WI38 (cell line): ENCODE measurements around the gene CLEC19A.

Source experiments
- H3K4me3 ChIP-seq: 2 replicates; pipeline ENCODE4 v1.5.1; 2011; ENCODE audit warnings: low read depth, mild to moderate bottlenecking, control low read depth, low read length
- TF ChIP-seq, protein P1 (sequence below): IDR thresholded peaks from 2 replicates; pipeline ENCODE4 v1.5.1; 2012; ENCODE audit warnings: low read depth, mild to moderate bottlenecking, control low read depth, low read length

Gene CLEC19A

DNA sequence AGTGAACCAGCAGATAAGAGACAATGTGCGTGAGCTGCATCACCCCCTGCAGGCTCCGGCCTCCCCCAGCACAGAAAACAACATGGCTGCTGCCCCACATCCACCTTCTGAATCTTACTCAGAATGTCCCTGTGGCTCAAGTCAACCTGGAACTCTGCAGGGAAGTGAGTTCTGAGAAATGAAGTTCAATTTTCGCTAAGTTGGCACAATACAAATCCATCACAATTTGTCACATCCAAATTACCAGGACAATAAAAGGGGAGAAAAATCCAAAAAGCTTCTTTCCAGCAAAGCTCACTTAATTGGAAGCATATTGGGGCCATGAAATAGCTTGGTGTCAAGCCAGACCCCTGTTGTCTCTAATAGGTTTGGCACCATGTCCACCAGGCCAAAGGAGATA lies 38.1 kb downstream of the CLEC19A start:
- TF ChIP-seq, protein P1, sequence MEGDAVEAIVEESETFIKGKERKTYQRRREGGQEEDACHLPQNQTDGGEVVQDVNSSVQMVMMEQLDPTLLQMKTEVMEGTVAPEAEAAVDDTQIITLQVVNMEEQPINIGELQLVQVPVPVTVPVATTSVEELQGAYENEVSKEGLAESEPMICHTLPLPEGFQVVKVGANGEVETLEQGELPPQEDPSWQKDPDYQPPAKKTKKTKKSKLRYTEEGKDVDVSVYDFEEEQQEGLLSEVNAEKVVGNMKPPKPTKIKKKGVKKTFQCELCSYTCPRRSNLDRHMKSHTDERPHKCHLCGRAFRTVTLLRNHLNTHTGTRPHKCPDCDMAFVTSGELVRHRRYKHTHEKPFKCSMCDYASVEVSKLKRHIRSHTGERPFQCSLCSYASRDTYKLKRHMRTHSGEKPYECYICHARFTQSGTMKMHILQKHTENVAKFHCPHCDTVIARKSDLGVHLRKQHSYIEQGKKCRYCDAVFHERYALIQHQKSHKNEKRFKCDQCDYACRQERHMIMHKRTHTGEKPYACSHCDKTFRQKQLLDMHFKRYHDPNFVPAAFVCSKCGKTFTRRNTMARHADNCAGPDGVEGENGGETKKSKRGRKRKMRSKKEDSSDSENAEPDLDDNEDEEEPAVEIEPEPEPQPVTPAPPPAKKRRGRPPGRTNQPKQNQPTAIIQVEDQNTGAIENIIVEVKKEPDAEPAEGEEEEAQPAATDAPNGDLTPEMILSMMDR, result no peak
- no peak overlapping the region for H3K4me3 ChIP-seq

DNA sequence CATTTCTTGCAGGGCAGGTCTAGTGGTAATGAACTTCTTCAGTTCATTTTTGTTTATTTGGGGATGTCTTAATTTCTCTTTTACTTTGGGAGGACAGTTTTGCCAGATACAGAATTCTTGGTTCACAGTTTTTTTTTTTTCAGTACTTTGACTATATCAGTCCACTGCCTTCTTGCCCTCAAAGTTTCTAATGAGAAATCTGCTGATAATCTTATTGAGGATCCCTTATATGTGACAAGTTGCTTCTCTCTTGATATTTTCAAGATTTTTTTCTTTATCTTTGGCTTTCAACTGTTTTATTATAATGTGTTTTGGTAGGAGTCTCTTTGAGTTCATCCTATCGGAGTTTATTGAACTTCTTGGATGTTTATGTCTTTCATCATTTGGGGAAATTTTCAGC lies 42.8 kb downstream of the CLEC19A start:
- H3K4me3 ChIP-seq, result no peak overlapping the region
- TF ChIP-seq, protein P1, result no peak

DNA sequence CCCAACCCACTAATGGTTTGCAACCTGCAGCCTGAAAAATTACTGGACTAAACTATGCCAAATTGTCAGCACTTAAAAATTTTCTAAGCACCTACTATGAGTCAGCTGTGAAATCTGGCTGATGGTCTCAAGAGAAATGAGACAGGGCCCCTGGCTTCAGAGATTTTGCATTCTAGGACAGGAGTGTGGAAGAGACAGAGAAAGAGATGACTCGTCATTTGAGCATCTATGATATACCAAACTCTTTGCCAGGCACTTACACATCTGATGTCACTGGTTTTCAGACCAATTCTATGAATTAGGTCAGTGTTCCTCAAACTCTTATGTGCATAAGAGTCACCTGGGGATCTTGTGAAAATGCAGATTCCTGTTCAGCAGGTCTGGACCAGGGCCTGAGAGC lies 44.4 kb downstream of the CLEC19A start:
- H3K4me3 ChIP-seq, result no peak overlapping the region
- TF ChIP-seq, protein P1, result no peak

DNA sequence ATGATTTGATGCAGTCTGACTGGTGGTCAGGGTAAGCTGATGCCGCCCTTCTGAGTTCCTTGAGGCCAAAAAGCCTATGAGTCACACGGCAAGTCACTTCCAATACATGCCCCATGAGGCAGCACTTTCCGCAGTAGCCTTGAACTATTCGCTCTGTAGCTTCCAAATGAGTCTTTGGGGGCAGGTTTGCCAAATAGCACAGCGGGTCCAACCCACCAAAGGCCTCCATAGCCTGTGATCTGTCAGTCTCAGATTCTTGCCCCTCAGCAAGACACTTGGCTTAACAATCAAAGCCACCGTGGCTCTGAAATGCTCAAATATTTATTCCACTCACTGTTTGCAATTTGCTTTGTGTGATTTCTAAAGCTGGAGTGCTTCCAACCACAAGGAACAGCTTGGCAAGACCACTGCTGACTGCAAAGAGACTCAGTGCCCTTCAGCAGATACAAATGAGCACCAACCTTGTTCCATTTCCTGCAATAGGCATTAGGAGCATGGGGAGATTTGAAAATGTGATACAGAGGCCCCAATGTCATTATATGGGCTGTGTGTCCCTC lies 45.4 kb downstream of the CLEC19A start:
- no peak overlapping the region for H3K4me3 ChIP-seq

DNA sequence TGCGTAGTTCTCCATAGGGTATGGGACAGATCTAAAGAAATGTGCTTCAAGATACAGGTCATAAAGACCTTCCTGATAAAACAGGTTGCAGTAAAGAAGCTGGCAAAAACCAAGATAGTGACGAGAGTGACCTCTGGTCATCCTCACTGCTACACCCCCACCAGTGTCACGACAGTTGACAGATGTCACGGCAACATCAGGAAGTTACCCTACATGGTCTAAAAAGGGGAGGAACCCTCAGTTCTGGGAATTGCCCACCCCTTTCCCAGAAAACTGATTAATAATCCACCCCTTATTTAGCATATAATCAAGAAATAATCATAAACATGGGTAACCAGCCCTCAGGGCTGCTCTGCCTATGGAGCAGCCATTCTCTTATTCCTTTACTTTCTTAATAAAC lies 46.3 kb downstream of the CLEC19A start:
- H3K4me3 ChIP-seq, result no peak overlapping the region
- TF ChIP-seq, protein P1, result no peak

More for the DNA sequence above, 45.4 kb downstream of the CLEC19A start:
- TF ChIP-seq, protein P1, result no peak

DNA sequence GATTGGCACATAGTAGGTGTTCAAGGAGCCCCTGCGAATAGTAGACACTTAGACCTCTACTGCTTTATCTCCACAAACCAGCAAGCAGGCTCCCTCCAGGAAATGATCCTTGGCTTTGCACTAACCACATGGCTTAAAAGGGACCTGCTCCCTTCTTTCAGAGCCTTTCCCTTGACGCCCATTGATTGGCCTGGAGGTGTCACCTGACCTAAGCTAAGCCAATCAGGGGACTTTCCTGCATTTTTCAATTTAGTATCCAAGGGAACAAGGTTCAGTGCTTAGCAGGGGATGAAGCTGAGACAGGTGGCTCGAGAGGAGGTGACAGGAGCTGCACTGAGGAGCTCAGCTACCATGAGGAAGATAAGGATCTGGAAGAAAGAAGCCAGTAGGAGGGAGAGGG lies 52.8 kb downstream of the CLEC19A start:
- no peak overlapping the region for H3K4me3 ChIP-seq
- TF ChIP-seq, protein P1, result no peak

DNA sequence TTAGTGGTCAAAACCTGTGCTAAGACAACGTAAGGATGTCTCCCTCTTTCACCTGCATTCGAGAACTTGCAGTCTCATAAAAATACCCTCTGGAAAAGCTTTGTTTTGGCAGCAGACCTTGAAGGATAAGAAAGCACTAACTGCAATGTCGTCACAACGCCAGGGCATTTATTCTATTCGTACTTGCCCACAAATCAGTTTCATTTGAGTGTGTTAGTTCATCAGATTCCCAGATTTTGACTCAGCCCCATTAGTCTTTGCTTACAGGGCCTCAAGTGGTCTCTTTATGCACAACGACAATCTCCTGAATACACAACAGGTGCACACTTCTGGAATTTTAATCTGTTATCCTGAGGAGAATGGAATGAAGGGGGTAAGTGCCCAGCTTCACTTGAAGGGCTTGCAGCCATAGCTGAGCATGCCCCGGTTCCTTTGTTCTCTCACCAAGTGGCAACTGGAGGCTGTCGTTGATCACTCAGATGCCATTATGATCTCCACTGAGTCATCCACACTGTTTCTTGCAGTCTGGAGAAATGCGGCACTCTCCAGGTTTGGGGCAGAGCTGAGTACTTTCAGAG lies 58.8 kb downstream of the CLEC19A start:
- H3K4me3 ChIP-seq, result no peak overlapping the region
- TF ChIP-seq, protein P1, result no peak
